ENCODE measurements around the gene DDC.
"Not testable (repeated sequence)": the region's sequence is repeated elsewhere in the genome, so short reads cannot be mapped to it uniquely, and the experiment has no call there.

The DDC gene

DNA sequence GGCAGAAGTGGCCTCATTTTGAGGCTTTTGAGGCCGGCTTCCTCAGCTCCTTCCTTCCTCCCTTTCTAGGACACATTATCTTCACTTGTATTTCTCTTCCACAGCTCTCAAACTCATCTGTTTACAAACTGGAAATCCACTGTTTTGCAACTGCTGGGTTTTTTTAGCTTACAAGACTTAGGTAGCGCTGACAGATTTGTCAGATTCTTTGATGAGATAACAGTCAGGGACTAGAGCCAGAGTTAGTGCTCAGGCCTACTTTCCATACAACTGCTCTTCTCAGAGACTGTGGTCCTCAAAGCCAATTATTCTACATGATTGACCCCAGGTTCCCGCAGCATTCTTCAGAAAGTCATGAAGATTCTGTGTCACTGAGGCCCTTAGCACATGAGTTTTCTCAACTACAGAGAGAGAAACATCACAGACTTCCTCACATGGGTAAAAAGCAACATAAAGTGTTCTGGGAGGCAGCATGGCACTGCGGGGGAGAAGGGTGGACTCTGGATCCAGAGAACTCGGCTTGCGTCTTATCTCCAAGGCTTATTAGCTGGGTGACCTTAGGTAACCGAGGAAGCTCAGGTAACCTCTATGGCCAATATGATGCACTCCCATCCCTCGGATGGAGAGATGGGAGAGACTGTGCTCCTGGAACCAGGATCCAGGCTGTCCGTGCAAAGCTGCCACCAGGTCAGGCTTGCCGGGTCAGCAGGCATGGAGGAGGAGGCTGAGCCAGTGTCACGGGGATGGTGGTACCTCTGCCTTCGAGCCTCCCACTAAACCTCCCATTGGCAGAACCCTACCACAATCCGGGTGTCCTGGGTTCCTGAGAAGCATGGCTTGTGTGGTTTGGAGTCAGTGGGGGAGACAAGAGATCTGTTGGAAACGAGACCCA is 10.5 kb downstream of the DDC start:
- DNase-seq = no peak

GRCh38 chr7:50553973-50554372 is 11.2 kb downstream of the DDC start:
- no peak for DNase-seq

DNA sequence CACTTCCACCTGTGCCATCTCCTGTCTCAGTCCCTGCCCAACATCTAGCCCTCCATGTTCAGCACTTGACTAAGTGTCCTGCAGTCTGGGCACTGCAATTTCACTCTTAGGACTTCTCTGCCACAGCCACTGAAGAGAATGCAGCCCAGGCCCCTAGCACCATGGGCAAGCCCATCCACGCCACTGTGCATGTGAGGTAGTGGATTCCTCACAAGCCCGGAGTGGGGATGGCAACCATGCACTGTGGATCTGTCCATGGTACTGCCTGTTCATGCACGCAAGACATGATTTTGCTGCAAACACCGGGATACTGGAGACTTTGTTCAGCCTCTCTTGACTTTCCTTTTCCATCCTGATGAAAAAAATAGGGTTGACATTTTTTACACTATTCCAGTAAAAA is 12.3 kb downstream of the DDC start:
- no peak for DNase-seq

DNA sequence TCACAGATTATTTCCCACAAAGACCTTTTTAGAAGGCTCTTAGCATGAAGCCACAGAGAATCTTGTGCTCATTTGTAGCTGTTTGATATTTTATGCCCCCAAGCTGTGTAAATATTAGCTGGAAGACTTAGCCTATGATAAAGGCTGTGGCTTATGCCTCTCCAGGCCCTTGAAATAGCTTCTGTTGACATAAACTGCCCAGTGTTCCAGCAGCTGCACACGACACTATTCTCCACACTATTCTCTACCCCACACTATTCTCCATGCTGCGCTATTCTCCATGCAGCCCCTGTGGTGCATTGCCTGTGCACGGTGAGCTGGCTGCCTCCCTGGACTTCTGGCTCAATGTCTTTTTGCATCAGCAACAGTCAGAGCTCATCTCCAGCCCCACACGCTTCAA is 13.1 kb downstream of the DDC start:
- DNase-seq = no peak

DNA sequence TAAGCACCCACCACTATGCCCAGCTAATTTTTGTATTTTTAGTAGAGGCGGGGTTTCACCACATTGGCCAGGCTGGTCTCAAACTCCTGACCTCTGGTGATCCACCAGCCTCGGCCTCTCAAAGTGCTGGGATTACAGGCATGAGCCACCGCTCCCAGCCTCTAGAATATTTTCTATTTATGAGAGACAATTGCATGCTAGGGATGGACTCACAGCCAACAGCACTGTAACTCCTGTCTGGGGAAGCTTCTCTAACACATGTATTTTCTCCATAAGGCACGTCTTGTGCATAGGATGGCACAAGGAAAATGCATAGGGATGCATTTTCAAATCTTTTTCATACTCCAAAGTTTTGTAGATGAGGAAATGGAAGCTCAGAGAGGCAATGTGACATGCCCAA is 19.6 kb downstream of the DDC start:
- not testable (repeated sequence) for DNase-seq

DNA sequence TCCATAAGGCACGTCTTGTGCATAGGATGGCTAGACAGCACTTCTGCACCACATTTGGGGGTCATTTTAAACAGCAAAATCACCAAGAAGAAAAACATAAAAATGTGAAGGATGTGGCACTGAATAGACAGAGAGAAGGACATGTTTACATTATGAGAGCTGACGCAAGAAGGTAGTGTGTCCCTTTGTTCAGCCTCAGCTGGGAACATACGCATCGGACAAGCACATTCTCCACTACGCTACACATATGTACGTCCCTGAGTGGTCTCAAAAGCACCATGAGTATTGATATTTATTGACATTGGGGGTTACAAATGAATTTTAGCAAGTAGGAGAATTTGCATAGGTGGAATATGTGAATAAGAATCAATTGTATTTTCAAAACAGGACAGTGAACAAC is 20.2 kb downstream of the DDC start:
- DNase-seq = no peak

DNA sequence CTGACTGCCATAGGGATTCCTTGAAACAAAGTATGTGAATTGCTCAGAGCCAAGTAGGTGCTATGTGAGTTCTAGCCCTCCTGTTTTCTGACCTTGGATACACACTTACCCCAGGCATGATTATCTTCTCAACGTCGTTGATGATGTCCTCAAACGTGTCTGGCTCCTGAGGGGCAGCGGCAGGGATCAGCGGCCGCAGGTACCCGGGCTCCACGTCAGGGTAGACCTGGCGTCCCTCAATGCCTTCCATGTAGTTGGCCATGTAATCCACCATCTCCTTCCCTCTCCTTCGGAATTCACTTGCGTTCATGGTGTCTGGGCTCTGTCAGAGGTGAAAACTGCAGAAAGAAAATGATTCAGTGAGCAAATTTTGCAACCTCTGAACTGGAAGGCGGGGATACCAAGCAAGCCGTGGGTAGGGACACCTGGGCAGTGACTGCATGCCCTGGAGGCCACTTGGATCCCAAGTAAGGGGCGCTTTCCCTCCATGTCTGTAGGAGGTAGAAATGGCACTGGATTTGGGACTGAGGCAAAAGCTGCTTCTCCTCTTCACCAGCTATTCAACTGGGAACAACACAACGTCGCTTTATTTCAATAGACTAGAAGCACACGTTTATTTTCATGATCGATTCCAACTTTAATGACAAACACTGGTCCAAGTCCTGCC is 21.3 kb downstream of the DDC start:
- DNase-seq = no peak

DNA sequence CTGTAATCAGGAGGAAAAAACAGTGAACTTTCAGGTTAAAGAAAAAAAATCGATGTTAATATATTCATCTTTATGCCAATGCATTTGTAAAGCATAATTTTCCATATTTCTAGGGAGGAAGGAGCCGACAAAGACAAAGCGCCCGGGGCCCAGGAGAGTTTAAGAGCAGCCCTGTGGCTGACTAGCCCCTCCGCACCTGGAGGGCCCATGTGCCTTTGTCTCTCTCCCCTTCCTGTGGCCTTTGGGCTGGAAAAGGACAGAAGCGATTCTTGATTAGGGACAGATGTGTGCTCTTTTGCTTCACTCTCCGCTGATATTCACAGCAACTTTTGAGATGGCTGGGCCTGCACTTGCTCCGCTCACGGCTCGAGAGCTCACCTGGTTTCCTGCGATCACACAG is 23.1 kb downstream of the DDC start:
- DNase-seq = no peak

DNA sequence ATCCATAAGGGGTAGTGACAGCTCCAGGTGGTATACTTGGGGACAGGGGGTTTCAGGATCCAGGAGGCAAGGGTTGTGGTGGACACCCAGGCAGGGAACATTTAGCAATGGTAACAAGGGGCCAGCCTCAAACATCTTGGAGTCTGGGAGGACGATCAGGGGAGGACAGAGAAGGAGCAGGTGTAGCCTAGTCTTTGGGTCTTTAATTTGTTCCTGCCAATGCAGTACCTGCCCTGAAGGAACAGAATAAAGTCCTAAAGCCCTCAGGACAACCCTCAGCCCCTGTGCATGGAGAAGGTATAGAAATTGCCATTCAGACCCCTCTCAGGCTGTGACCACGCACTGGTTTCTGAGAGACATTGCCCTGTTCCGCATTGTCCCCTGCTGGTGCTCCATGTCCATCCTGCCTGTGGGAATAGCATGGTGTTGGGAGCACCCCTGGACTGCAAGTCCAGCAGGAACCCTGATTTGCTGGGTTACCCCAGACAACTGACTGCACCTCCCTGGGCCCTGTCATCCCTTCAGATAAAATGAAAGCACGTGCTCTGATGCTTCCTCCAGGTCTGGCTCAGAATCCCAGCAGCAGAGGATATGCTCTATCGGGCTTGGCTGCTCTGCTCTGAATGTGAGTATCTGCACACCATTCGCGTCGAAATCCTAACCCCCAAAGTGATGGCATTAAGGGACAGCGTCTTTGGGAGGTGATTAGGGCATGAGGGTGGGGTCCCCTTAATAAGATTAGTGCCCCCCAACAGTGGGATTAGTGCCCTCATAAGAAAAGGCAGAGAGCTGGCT is 24.2 kb downstream of the DDC start:
- no peak for DNase-seq

GRCh38 chr7:50539725-50540124 is 25.5 kb downstream of the DDC start:
- DNase-seq = no peak

GRCh38 chr7:50538478-50538877 is 26.7 kb downstream of the DDC start:
- DNase-seq = no peak

- no peak for DNase-seq
Measured at GRCh38 chr7:50537417-50537816, 27.8 kb downstream of the DDC start.

DNA sequence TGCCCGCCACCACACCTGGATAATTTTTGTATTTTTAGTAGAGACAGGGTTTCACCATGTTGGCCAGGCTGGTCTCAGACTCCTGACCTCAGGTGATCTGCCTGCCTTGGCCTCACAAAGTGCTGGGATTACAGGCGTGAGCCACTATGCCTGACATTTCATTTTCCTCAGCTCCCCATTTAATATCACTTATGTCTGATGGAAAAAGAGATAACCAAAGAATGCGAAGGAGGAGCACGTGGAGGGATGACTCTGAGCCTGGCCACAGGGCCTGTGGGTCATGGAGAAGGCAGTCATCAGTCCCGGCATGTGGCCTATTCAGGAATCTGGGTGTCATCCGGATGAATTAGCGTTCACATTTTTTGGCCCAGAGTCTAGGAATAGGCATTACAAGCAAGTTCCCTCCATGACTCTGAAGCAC is 29.9 kb downstream of the DDC start:
- not testable (repeated sequence) for DNase-seq

GRCh38 chr7:50534690-50535290 is 30.4 kb downstream of the DDC start:
- no peak for DNase-seq

GRCh38 chr7:50533866-50534265 is 31.3 kb downstream of the DDC start:
- DNase-seq = no peak

DNA sequence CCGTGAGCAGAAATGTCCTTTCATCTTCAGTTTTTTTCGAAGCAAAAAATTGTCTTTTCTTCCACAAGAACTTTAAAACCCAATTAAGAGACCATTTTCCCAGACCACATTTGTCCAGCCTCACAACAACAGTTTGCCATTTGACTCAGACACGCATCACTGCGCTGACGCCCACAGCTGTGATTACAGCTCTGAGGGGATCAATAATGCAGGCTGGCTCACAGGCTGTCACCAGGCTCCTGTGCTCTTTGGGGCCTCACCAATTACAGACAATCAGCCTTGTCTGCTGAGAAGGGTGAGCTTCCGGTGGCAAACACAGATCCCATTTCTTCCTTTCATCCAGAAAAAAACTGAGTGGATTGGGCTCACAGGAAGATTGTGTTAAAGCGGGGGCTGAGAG is 33.3 kb downstream of the DDC start:
- DNase-seq = no peak

- no peak for DNase-seq
Measured at GRCh38 chr7:50531401-50531911, 33.7 kb downstream of the DDC start.

DNA sequence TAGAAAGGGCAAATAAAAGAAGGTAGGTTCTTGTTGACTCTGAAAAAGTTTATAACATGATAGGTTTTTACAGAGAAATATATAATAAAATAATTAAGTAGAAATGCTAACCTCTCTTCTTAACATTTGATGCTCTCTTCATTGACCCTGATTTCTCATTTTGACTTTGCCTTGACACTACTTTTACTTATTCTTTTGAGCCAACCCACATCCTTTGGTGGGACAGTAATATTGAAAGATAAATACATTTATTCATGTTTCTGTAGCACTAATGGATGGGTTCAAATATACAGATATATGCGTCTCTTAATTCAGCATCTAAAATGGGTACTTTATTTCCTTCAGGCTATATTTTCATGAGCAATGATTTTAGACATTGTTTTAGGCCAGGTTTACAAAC is 34.4 kb downstream of the DDC start:
- DNase-seq = no peak

DNA sequence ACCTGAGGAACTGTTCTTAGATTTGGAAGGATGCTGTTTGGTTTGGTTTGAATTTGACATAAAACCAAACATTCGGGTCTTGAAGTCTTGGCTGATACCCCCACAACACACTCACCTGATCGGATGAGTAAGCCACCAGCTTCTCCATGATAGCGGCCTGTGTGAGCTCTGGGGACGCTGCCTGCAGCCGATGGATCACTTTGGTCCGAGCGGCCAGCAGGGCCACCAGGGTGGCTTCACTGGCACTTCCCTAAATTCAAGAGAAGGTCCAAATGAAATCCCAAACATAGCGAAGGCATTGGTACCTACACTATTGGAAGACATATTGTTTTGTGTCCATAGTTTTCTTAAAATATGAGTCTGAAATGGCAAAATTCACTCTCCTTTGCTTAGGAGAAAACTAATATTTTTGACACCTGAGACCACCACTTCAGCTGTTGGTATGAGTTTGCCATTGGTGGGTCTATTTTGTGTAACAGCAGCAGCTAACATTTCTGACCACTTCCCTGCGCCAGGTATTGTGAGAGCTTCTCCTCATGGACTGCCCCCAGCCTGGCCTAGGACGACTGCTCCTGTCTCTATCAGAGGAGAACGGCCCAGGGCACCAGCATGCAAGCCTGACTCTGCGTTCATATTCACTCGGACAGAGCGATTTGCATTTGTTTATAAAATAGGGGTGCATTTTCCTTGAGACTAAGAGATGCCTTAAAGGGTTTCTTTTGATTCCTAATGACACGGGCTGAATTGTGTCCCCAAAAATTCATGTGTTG is 35.9 kb downstream of the DDC start:
- DNase-seq = no peak

DNA sequence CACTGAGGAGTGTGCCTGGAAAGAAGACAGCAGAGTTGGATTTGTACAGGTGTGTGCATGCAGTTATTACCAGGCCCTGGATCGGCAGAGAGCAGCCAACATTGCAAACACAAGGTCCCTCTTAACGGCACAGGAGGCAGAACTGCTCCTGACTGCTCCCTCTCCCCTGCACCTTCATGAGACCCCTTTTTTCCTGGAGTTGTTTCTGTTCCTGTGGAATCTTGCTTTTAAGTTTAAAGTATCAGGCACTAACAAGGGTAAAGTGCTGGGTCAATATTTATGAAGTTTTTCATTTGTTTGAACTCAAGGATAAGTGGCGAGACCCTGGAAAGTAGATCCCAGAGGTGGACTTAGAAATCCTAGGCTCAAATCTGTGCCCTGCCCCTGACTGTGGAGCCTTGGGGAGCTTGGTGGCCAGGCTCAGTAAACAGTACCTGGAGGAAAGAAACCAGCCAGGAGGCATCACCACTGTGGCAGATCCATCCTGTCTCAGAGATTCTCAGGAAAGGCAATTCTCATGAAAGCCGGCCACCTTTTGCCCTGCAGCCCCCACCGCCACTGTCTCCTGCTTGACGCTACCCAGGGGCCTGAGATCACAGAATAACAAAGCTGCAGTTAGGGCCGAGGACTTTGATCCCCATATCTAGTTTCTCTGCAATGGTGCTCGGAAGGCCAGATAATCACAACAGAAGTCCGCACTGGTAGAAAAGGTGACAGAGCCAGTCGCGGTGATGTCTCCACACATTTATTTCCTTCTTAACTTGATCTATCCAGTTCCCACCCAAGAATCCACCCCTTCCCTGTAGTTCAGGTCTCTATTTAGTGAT is 36.7 kb downstream of the DDC start:
- no peak for DNase-seq

- DNase-seq = not testable (repeated sequence)
Measured at GRCh38 chr7:50519350-50519749, 45.9 kb downstream of the DDC start.
